IPS DF 4.7 (cell line): ENCODE measurements around the gene RASSF5.

Experiments used
- DNase-seq: peaks from one replicate; pipeline ENCODE4 v3.0.0-alpha.2; 2013; ENCODE audit warnings: low spot score; ENCODE audit errors: extremely low read depth

Gene RASSF5

GRCh38 chr1:206633708-206634121, 126.4 kb downstream of the RASSF5 start:
- DNase-seq = no peak

- no peak for DNase-seq
These were observed 127.2 kb downstream of the RASSF5 start for GRCh38 chr1:206634365-206635079.

- DNase-seq = peak; percentile 41
These were observed 128.0 kb downstream of the RASSF5 start, which contains the start of gene DYRK3 for GRCh38 chr1:206635080-206635977. DYRK3 (plus strand) TSS chr1:206635536; CDS start chr1:206635704, 168 bp downstream.

- no peak for DNase-seq
These were observed 128.6 kb downstream of the RASSF5 start for GRCh38 chr1:206635978-206636345.

GRCh38 chr1:206636671-206637070, 129.3 kb downstream of the RASSF5 start:
- DNase-seq = no peak

- DNase-seq = no peak
These were observed 130.3 kb downstream of the RASSF5 start for GRCh38 chr1:206637605-206638004.
